Progenitor cell of endocrine pancreas (in vitro differentiated cells): ENCODE measurements around the gene CD14. TPM values are rescaled to one million over a fixed set of nuclear protein-coding genes. Genes with fewer than 3 reads are reported as not detected.
A peak's percentile ranks its signal among the peaks of the same experiment; 100 is the strongest.
"Not testable (repeated sequence)": the region's sequence is repeated elsewhere in the genome, so short reads cannot be mapped to it uniquely, and the experiment has no call there.

Experiments used
- DNase-seq: peaks from one replicate; pipeline ENCODE4 v3.0.0; 2021; ENCODE audit warnings: low spot score; ENCODE audit not compliant: unreplicated experiment
- H3K27ac Mint-ChIP-seq: 2 replicates; pipeline ENCODE4 v1.8.0; 2021; ENCODE audit warnings: mild to moderate bottlenecking, moderate library complexity, mixed read lengths
- H3K27me3 Mint-ChIP-seq: 2 replicates; pipeline ENCODE4 v1.8.0; 2021; ENCODE audit warnings: mixed read lengths
- H3K36me3 Mint-ChIP-seq: 2 replicates; pipeline ENCODE4 v1.8.0; 2022; ENCODE audit warnings: mixed read lengths; ENCODE audit not compliant: insufficient read depth
- H3K4me1 Mint-ChIP-seq: 2 replicates; pipeline ENCODE4 v1.8.0; 2021; ENCODE audit warnings: low read depth, mixed read lengths
- H3K4me3 Mint-ChIP-seq: 2 replicates; pipeline ENCODE4 v1.8.0; 2021; ENCODE audit warnings: low read depth, mild to moderate bottlenecking, moderate library complexity, mixed read lengths
- H3K9me3 Mint-ChIP-seq: 2 replicates; pipeline ENCODE4 v1.8.0; 2021; ENCODE audit warnings: low read depth, mixed read lengths
- CTCF ChIP-seq: fragments of 200-600 bp; sonication (generic); IDR thresholded peaks from one replicate; pipeline ENCODE4 v1.5.0; 2021; ENCODE audit warnings: antibody characterized with exemption, mild to moderate bottlenecking; ENCODE audit not compliant: unreplicated experiment
- total RNA-seq: library from RNA; stranded (reverse); gene quantifications from 2 replicates; pipeline ENCODE4 v1.2.1, GENCODE V29; 2021

Gene CD14
- total RNA-seq, 1 donor from 2014 or later, result not detected

- no peaks in the 10 kb centered on the region for H3K27me3 Mint-ChIP-seq
- H3K4me3 Mint-ChIP-seq, result peak overlapping the region; percentile 99
- no peak for TF ChIP-seq CTCF
- peaks cover 21% of the 10 kb centered on the region for H3K36me3 Mint-ChIP-seq
- H3K27ac Mint-ChIP-seq, result peak overlapping the region; percentile 97
- H3K4me1 Mint-ChIP-seq, result peaks cover 8% of the 10 kb centered on the region
- DNase-seq, result no peak
- H3K9me3 Mint-ChIP-seq, result no peaks in the 10 kb centered on the region
Measured at GRCh38 chr5:140664030-140664358, 31.0 kb upstream of the CD14 start.

DNA sequence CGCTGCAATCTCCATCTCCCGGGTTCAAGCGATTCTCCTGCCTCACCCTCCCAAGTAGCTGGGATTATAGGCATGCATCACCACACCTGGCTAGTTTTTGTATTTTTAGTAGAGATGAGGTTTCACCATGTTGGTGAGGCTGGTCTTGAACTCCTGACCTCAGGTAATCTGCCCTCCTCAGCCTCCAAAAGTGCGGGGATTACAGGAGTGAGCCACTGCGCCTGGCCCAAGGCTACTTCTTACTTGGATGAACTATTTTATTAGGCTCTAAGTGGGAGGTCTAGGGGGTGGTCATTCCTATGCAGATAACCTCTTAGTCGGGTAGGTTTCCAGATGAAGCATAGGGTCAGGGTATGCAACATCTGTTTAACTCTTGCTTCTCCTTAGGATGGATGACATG lies 27.4 kb upstream of the CD14 start:
- DNase-seq, H3K27me3 Mint-ChIP-seq, H3K9me3 Mint-ChIP-seq, H3K27ac Mint-ChIP-seq, H3K4me1 Mint-ChIP-seq, H3K4me3 Mint-ChIP-seq: not testable (repeated sequence)
- peaks cover 30% of the 10 kb centered on the region for H3K36me3 Mint-ChIP-seq

DNA sequence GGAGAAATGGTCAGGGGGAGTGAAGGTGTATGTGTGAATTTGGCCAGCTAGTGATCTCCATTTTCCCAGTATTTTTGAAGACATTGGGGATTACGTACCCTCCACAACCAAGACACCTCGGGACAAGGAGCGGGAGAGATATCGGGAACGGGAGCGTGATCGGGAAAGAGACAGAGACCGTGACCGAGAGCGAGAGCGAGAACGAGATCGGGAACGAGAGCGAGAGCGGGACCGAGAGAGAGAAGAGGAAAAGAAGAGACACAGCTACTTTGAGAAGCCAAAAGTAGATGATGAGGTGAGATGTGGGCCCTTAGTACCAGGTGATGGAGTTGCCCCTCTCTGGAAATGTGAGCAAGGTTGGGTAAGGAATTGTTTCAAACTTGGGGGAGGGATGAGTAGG lies 25.9 kb upstream of the CD14 start:
- H3K27me3 Mint-ChIP-seq, result no peaks in the 10 kb centered on the region
- H3K36me3 Mint-ChIP-seq, result peaks cover 40% of the 10 kb centered on the region
- H3K4me3 Mint-ChIP-seq, result no peak overlapping the region
- DNase-seq, result no peak
- no peaks in the 10 kb centered on the region for H3K9me3 Mint-ChIP-seq
- no peak overlapping the region for H3K27ac Mint-ChIP-seq
- no peaks in the 10 kb centered on the region for H3K4me1 Mint-ChIP-seq
- TF ChIP-seq CTCF, result no peak

GRCh38 chr5:140647042-140647419 lies 14.1 kb upstream of the CD14 start:
- Mint-ChIP-seq H3K27me3 (no peaks in the 10 kb centered on the region), H3K4me3 (peak overlapping the region; percentile 99), H3K36me3 (peaks cover 12% of the 10 kb centered on the region), H3K4me1 (peaks cover 11% of the 10 kb centered on the region), H3K9me3 (no peaks in the 10 kb centered on the region), H3K27ac (peak overlapping the region; percentile 99)
- no peak for DNase-seq
- TF ChIP-seq CTCF, result no peak

DNA sequence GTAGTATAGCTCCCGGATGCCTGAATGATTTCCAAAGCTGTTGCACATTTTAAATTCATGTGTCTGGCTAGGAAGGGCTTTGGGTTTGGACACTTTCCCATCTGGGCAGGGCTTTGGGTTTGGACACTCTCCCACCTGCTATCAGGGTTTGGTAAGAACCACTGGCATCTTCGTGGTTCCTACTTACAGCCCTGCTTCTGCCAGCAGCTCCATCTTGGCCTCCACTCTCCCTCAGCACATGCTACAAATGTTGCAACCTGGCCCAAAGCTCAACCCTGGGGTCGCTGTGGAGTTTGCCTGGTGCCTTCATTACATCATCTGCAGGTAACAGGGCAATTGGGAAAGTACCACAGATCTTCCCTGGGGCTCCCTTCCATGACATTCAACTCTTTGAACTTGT lies 9.7 kb upstream of the CD14 start:
- peaks cover 3% of the 10 kb centered on the region for H3K36me3 Mint-ChIP-seq
- TF ChIP-seq CTCF, result no peak
- no peak overlapping the region for H3K4me3 Mint-ChIP-seq
- H3K9me3 Mint-ChIP-seq, result peaks cover 6% of the 10 kb centered on the region
- no peaks in the 10 kb centered on the region for H3K27me3 Mint-ChIP-seq
- DNase-seq, result no peak
- H3K4me1 Mint-ChIP-seq, result peaks cover 13% of the 10 kb centered on the region
- H3K27ac Mint-ChIP-seq, result no peak overlapping the region

DNA sequence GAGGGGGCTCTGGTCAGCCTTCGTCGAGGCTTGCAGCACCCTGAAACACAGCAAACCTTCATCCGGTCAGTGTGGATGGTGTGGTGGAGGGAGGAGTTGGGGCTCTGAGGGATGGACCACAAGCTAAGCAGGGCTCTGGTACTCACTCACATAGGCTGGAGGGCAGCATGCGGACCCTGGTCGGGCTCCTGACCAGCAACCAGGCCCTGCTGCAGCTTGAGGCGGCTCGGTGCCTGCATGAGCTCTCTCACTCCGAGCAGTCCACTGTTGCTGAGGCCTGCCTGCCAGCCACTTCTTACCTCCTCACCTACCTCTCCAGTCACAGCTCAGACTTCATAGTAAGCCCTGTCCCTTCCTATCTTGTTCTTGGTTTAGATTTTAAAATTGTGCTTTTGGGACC lies 8.7 kb upstream of the CD14 start:
- TF ChIP-seq CTCF, result no peak
- H3K4me1 Mint-ChIP-seq, result peaks cover 13% of the 10 kb centered on the region
- H3K27me3 Mint-ChIP-seq, result no peaks in the 10 kb centered on the region
- H3K36me3 Mint-ChIP-seq, result peaks cover 3% of the 10 kb centered on the region
- peak overlapping the region; percentile 27 for H3K4me3 Mint-ChIP-seq
- no peak overlapping the region for H3K27ac Mint-ChIP-seq
- no peak for DNase-seq
- H3K9me3 Mint-ChIP-seq, result peaks cover 10% of the 10 kb centered on the region
